ENCODE results near the gene TRAK2. TPM values are rescaled to one million over a fixed set of nuclear protein-coding genes. Genes with fewer than 3 reads are reported as not detected.

TRAK2 gene
- total and polyA plus RNA-seq, 2 experiments from 2014 or later: 6.7 to 17.0 TPM

DNA sequence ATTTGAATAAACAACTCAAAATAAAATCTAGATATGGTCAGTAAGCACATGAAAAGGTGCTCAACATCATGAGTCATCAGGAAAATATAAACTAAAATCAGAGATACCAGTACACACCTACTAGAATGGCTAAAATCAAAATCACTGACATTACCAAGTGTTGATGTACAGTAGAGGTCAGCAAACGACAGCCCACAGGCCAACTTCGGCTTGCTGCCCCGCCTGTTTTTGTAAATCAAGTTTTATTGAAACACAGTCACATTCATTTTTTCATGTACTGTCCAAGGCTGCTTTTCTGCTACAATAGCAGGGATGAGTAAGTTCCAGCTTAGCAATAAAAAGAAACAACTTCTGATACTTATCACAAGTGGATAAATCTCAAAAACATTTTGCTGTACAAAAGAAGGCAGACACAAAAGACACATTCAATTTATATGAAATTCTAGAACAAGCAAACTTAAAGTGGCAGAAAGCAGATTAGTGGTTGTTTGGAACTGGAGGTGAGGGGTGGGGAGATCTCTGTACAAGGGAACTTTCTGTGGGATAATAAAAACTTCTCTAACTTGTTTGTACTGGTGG is 32.1 kb downstream of the TRAK2 start:
- Histone ChIP-seq H4K20me1 (replicated peaks; ENCODE audit: insufficient read depth) (no peaks in the 10 kb centered on the region; the same call in 1 of the 2 replicates), H3K4me1 (ENCODE audit: insufficient read depth) (peaks cover 5% of the 10 kb centered on the region), H3K4me2 (no peak overlapping the region), H3K27me3 (ENCODE audit: insufficient read depth) (no peaks in the 10 kb centered on the region), H3K79me2 (replicated peaks; ENCODE audit: insufficient read depth) (0 out of 2 replicates have a peak, but pooled peaks cover 5% of the 10 kb centered on the region), H3K4me3 (no peak overlapping the region), H3K36me3 (ENCODE audit: insufficient read depth) (no peaks in the 10 kb centered on the region), H3K27ac (ENCODE audit: low read depth) (no peak overlapping the region), H3F3A (replicated peaks; ENCODE audit: low read depth) (no peaks in the 10 kb centered on the region), H2AFZ (no peak overlapping the region), H3K9me2 (ENCODE audit: insufficient read depth) (no peaks in the 10 kb centered on the region)
- ATAC-seq (no peak), DNase-seq (ENCODE audit: low spot score) (no peak)
- Mint-ChIP-seq H3K9me3 (no peaks in the 10 kb centered on the region), H3K27me3 (ENCODE audit: insufficient read depth, low read depth, poor library complexity) (no peaks in the 10 kb centered on the region), H3K36me3 (ENCODE audit: low read depth) (no peaks in the 10 kb centered on the region), H3K4me3 (no peak overlapping the region), H3K4me1 (peaks cover 3% of the 10 kb centered on the region; the same call in 2 of the 3 replicates), H3K27ac (no peak overlapping the region)
- TF ChIP-seq, protein P1, sequence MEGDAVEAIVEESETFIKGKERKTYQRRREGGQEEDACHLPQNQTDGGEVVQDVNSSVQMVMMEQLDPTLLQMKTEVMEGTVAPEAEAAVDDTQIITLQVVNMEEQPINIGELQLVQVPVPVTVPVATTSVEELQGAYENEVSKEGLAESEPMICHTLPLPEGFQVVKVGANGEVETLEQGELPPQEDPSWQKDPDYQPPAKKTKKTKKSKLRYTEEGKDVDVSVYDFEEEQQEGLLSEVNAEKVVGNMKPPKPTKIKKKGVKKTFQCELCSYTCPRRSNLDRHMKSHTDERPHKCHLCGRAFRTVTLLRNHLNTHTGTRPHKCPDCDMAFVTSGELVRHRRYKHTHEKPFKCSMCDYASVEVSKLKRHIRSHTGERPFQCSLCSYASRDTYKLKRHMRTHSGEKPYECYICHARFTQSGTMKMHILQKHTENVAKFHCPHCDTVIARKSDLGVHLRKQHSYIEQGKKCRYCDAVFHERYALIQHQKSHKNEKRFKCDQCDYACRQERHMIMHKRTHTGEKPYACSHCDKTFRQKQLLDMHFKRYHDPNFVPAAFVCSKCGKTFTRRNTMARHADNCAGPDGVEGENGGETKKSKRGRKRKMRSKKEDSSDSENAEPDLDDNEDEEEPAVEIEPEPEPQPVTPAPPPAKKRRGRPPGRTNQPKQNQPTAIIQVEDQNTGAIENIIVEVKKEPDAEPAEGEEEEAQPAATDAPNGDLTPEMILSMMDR (conservative IDR thresholded peaks at IDR 0.05; ENCODE audit: low read depth in 2 of 2): peak in 1 of 2 experiments; percentile 28; a peak in 2 of 4 replicates
- TF ChIP-seq, protein P2, sequence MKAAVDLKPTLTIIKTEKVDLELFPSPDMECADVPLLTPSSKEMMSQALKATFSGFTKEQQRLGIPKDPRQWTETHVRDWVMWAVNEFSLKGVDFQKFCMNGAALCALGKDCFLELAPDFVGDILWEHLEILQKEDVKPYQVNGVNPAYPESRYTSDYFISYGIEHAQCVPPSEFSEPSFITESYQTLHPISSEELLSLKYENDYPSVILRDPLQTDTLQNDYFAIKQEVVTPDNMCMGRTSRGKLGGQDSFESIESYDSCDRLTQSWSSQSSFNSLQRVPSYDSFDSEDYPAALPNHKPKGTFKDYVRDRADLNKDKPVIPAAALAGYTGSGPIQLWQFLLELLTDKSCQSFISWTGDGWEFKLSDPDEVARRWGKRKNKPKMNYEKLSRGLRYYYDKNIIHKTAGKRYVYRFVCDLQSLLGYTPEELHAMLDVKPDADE (IDR thresholded peaks at IDR 0.05): no peak

DNA sequence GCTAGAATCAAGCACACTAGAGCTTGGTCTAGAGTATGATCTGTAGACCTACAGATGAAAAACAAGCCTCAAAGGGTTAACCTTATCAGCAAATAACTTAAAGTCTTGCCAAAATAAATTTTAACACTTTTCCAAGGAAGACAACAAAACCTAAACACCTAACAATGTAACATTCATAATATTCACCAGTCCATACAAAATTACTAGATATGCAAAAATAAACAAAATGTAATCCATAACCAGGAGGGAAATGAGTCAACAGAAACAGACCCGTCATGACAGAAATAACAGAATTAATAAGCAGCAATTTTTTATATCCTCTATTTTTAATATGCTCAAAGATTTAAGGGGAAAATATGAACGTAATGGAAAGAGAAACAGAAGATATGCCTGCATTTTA is 36.1 kb downstream of the TRAK2 start:
- Mint-ChIP-seq H3K27ac (no peak overlapping the region), H3K27me3 (ENCODE audit: insufficient read depth, low read depth, poor library complexity) (no peaks in the 10 kb centered on the region), H3K36me3 (ENCODE audit: low read depth) (no peaks in the 10 kb centered on the region), H3K9me3 (no peaks in the 10 kb centered on the region), H3K4me3 (no peak overlapping the region), H3K4me1 (peaks cover 3% of the 10 kb centered on the region; the same call in 2 of the 3 replicates)
- no peak for DNase-seq (ENCODE audit: low spot score)
- no peak overlapping the region for H3K4me2 ChIP-seq
- no peaks in the 10 kb centered on the region for H3K9me2 ChIP-seq (ENCODE audit: insufficient read depth)
- no peak overlapping the region for H3K4me3 ChIP-seq
- no peaks in the 10 kb centered on the region for H3K36me3 ChIP-seq (ENCODE audit: insufficient read depth)
- no peak overlapping the region for H3K27ac ChIP-seq (ENCODE audit: low read depth)
- no peaks in the 10 kb centered on the region for H3K27me3 ChIP-seq (ENCODE audit: insufficient read depth)
- 0 out of 2 replicates have a peak, but pooled peaks cover 5% of the 10 kb centered on the region for H3K79me2 ChIP-seq (replicated peaks; ENCODE audit: insufficient read depth)
- ATAC-seq: no peak
- no peak overlapping the region for H2AFZ ChIP-seq
- no peaks in the 10 kb centered on the region for H4K20me1 ChIP-seq (replicated peaks; ENCODE audit: insufficient read depth)
- H3K4me1 ChIP-seq (ENCODE audit: insufficient read depth): peaks cover 16% of the 10 kb centered on the region
- no peaks in the 10 kb centered on the region for H3F3A ChIP-seq (replicated peaks; ENCODE audit: low read depth)
- no peak for TF ChIP-seq EZH2phosphoT487 (IDR thresholded peaks at IDR 0.05; ENCODE audit: unreplicated experiment)
- no peak for TF ChIP-seq POLR2AphosphoS5 (IDR thresholded peaks at IDR 0.05; ENCODE audit: low read depth)
- TF ChIP-seq NANOG (IDR thresholded peaks at IDR 0.05; ENCODE audit: borderline replicate concordance): no peak
- no peak for TF ChIP-seq JUNB (IDR thresholded peaks at IDR 0.05; ENCODE audit: unreplicated experiment)
- no peak for TF ChIP-seq EZH2 (IDR thresholded peaks at IDR 0.05; ENCODE audit: low read depth, unreplicated experiment)
- TF ChIP-seq, protein P2 (IDR thresholded peaks at IDR 0.05): no peak
- TF ChIP-seq, protein P1 (conservative IDR thresholded peaks at IDR 0.05; ENCODE audit: low read depth in 2 of 2): no peak
- TF ChIP-seq ZNF331 (CRISPR knock-in tag; IDR thresholded peaks at IDR 0.05; ENCODE audit: low read depth): no peak

Measured in GM23338 (cell line).